Right lobe of liver (tissue), 6 donors: ENCODE data around the gene UTP14C. TPM values are rescaled to one million over a fixed set of nuclear protein-coding genes. Genes with fewer than 3 reads are reported as not detected.

Experiments
- ATAC-seq, 4 donors: fragments of 200-7000 bp; cut with Tn5 transposase; one replicate each; pipeline ENCODE4 v1.9.1; 2020; ENCODE audit warnings: mild to moderate bottlenecking in 4 of 4, moderate library complexity in 4 of 4
- DNase-seq, 3 donors: peaks; one replicate each; pipeline ENCODE4 v3.0.0-alpha.2; 2020
- H3K27ac ChIP-seq, 3 donors: fragments of 200-600 bp; one replicate each; pipeline ENCODE4 v1.8.0; 2022
- H3K27me3 ChIP-seq, 2 donors: fragments of 200-600 bp; one replicate each; pipeline ENCODE4 v1.8.0; 2022
- H3K36me3 ChIP-seq, 4 donors: fragments of 200-600 bp; sonication (generic) in 1 of 4; one replicate each; pipeline versions ENCODE4 v1.5.1 to v1.8.0; 2017 to 2022; ENCODE audit warnings: control low read depth in 1 of 4
- H3K4me1 ChIP-seq, 4 donors: fragments of 200-600 bp; sonication (generic) in 1 of 4; one replicate each; pipeline versions ENCODE4 v1.5.1 to v1.8.0; 2017 to 2022; ENCODE audit warnings: control low read depth in 1 of 4
- H3K4me3 ChIP-seq, 3 donors: fragments of 200-600 bp; one replicate each; pipeline ENCODE4 v1.8.0; 2022
- H3K9me3 ChIP-seq, 4 donors: fragments of 200-600 bp; sonication (generic) in 1 of 4; one replicate each; pipeline versions ENCODE4 v1.5.1 to v1.8.0; 2017 to 2022; ENCODE audit warnings: control low read depth in 1 of 4
- POLR2A ChIP-seq: fragments of 450-650 bp; IDR thresholded peaks from one replicate; pipeline ENCODE4 v1.6.1; 2017; ENCODE audit warnings: antibody characterized with exemption, mild to moderate bottlenecking
- WGBS: methylation state at CpG from one replicate; pipeline ENCODE4 v1.1.6; 2018; ENCODE audit warnings: low coverage, low lambda C conversion rate; ENCODE audit not compliant: insufficient coverage; ENCODE audit errors: missing lambda C conversion rate; 5-methylcytosine and 5-hydroxymethylcytosine counted together
- intact Hi-C, 2 donors: fragments of 100-400 bp; cut with DNase I; formaldehyde crosslinking; loops; one replicate each; pipeline versions ENCODE4 v1.11.2 to v1.14.1; 2022
- total RNA-seq, 6 experiments: library from RNA; depleted of rRNA in 2 of 6; stranded (reverse); fragments of >200 nt in 2 of 6; fragmentation: NEBNext Ultra II Directional in 3 of 6; extraction: Animal tissue kit (Norgen Biotek cat#: 25700) in 3 of 6; gene quantifications; one replicate each; pipeline versions ENCODE4 v1.1.0 to v1.2.4, GENCODE V29; 2016 to 2023
- TF ChIP-seq, protein P1 (sequence below), 4 donors: fragments of 200-600 bp in 3 of 4; fragments of 450-650 bp in 1 of 4; IDR thresholded peaks; one replicate each; pipeline versions ENCODE4 v1.5.1 to v1.8.0; 2016 to 2022; ENCODE audit warnings: antibody characterized with exemption in 4 of 4, mild to moderate bottlenecking in 2 of 4
- donor health status: DM: no; HTN: yes; CAD: no.
- donor health status: DM: no; HTN: no; CAD: no.
- donor health status: DM: no; HTN: no; CAD: no.
- donor health status: DM: no; HTN: yes; CAD: no.
- donor health status: DM: no; HTN: yes; CAD: no.

UTP14C gene
- total RNA-seq, 6 experiments from 2014 or later: 8.1 to 10.9 (median 10.4) TPM

DNA sequence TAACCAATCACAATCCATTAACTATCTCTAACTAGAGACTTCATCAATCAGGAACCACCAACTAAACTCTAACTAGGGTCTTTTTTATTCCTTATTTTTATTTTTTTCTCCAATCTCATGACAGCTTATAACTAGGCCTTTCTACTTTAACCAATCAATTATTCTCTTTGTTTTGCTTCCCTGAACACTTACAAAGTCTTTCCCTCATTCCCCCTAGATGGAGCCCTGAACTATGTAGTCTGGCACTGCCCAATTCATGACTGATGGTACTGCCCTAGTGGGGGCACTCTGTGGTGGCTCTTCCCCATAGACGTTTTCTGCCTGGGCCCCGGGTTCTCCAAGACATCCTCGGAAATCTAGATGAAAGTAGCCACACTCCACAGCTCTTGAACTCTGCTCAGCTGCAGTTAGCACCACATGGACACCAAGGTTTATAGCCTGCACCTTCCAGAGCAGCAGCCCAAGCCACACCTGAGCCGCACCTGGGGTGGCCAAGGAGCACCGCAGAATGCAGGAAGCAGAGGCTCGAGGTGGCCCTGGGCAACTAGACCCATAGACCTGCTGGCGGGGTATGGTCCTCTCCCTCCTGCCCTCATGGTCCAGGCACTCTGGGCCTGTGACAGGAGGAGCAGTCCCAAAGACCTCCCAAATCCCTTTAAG, 19.9 kb upstream of the UTP14C start:
- 79% methylated on average over 6 of the region's 7 CpGs for WGBS
- no peaks in the 10 kb centered on the region for H3K9me3 ChIP-seq
- TF ChIP-seq, protein P1, sequence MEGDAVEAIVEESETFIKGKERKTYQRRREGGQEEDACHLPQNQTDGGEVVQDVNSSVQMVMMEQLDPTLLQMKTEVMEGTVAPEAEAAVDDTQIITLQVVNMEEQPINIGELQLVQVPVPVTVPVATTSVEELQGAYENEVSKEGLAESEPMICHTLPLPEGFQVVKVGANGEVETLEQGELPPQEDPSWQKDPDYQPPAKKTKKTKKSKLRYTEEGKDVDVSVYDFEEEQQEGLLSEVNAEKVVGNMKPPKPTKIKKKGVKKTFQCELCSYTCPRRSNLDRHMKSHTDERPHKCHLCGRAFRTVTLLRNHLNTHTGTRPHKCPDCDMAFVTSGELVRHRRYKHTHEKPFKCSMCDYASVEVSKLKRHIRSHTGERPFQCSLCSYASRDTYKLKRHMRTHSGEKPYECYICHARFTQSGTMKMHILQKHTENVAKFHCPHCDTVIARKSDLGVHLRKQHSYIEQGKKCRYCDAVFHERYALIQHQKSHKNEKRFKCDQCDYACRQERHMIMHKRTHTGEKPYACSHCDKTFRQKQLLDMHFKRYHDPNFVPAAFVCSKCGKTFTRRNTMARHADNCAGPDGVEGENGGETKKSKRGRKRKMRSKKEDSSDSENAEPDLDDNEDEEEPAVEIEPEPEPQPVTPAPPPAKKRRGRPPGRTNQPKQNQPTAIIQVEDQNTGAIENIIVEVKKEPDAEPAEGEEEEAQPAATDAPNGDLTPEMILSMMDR (IDR thresholded peaks at IDR 0.05): peak in 2 of 4 donors; percentile 3 to 15
- no peak for TF ChIP-seq POLR2A
- no peak overlapping the region for H3K27ac ChIP-seq
- H3K4me3 ChIP-seq: no peak overlapping the region
- intact Hi-C loops: loop anchor here (5.0 to 10.0 kb wide), 2 partner anchors 120 to 123 kb away; partner anchors contain the start of gene NEK5 (in 2 of the 2)
- H3K36me3 ChIP-seq: no peaks in the 10 kb centered on the region
- peak; percentile 30 to 40 (median 32) for ATAC-seq
- no peaks in the 10 kb centered on the region for H3K27me3 ChIP-seq
- peaks cover 0 to 29% (median 7%) of the 10 kb centered on the region in 4 donors for H3K4me1 ChIP-seq
- no peak for DNase-seq

DNA sequence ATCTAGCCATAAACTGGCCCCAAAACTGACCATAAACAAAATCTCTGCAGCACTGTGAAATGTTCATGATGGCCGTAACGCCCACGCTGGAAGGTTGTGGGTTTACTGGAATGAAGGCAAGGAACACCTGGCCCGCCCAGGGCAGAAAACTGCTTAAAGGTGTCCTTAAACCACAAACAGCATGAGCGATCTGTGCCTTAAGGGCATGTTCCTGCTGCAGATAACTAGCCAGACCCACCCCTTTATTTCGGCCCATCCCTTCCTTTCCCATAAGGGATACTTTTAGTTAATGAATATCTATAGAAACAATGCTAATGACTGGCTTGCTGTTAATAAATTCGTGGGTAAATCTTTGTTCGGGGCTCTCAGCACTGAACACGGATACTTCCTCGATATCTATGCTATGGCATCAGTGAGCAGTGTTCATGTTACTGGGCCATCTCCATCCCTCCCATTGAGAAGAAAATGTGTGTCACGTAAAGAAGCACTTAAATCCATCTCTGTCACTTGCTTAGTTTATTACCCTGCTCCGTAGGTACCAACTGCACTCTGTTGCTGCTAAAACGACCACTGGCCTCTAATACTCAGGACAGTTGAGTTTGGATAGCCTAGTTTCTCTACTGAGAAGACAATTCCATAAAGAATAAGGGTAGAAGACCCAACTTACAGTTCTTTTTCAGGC, 18.5 kb upstream of the UTP14C start:
- Histone ChIP-seq H3K4me1 (peaks cover 0 to 21% (median 5%) of the 10 kb centered on the region in 4 donors), H3K27ac (no peak overlapping the region), H3K4me3 (no peak overlapping the region), H3K36me3 (no peaks in the 10 kb centered on the region), H3K27me3 (no peaks in the 10 kb centered on the region), H3K9me3 (no peaks in the 10 kb centered on the region)
- intact Hi-C loops: loop anchor here in 1 of 2 donors (10.0 kb wide), 1 partner anchor 119 kb away; the partner anchor contains the start of gene NEK5
- TF ChIP-seq, protein P1 (IDR thresholded peaks at IDR 0.05): no peak
- TF ChIP-seq POLR2A: no peak
- no peak for DNase-seq
- ATAC-seq: no peak
- WGBS: 96% methylated on average over 13 of the region's 13 CpGs

DNA sequence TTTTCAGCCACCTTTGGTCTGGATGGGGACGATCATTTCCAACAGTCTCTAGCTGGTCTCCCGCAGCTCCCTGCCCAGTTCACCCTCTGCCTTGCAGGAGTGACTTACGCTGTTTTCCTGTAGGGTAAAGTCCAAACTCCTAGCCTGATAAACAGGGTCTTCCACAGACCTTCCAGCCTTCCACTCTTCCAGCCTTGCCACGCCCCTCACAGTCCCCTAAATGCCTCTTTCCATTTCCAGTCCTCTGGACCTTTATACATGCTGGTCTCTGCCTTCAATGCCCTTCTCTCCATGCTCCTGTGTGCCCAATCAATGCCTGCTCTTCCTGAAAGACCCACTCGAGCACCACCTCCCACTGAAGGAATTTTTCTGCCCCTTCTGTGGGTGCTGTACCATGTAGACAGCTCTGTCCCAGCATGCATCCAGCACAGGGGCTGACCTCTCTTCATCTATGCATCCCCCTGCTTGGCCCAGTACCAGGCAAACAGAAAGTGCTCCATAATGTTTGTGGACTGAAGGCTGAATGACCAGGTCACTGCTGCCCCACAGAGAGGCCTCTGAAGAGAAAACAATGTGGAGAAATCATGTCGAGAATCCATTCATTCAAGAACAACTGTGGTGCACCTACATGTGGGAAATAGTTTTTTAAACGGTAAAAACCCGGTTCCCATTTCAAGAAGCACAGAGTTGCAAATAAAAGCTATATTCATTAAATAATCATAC, 17.8 kb upstream of the UTP14C start:
- Histone ChIP-seq H3K9me3 (no peaks in the 10 kb centered on the region), H3K36me3 (no peaks in the 10 kb centered on the region), H3K4me3 (no peak overlapping the region), H3K27ac (no peak overlapping the region), H3K27me3 (no peaks in the 10 kb centered on the region), H3K4me1 (peaks cover 0 to 21% (median 5%) of the 10 kb centered on the region in 4 donors)
- WGBS: 65% methylated on average over 8 of the region's 8 CpGs
- TF ChIP-seq POLR2A: no peak
- TF ChIP-seq, protein P1 (IDR thresholded peaks at IDR 0.05): no peak
- intact Hi-C loops: loop anchor here in 1 of 2 donors (10.0 kb wide), 1 partner anchor 118 kb away; the partner anchor contains the start of gene NEK5
- ATAC-seq (peak in 1 of 4 donors; percentile 9), DNase-seq (no peak)

DNA sequence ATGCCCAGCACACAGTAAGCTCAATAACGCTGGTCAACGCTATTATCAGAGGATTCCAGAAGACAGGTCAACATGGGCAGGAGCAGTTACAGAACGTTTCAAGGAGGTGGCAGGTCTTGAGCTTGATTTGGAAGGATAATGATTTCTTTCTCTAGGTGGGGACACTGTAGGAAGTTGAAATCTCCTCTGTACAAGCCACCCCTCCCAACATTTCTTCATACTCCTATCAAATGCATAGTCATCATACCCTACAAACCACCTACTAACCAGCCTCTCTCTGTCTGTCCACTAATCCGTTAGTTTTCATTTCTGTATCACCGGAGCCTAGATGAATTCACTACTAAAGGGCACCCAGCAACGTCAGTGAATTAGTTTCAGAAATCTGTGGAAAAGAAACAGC, 14.5 kb upstream of the UTP14C start:
- DNase-seq (no peak), ATAC-seq (no peak)
- TF ChIP-seq POLR2A: no peak
- TF ChIP-seq, protein P1 (IDR thresholded peaks at IDR 0.05): no peak
- 33% methylated on average over 5 of the region's 6 CpGs for WGBS
- Histone ChIP-seq H3K36me3 (no peaks in the 10 kb centered on the region), H3K9me3 (no peaks in the 10 kb centered on the region), H3K4me3 (peak overlapping the region in 2 of 3 donors; percentile 92 to 94), H3K27me3 (no peaks in the 10 kb centered on the region), H3K27ac (no peak overlapping the region), H3K4me1 (peaks cover 0 to 31% (median 9%) of the 10 kb centered on the region in 4 donors)
- intact Hi-C loops: loop anchor here in 1 of 2 donors (10.0 kb wide), 1 partner anchor 115 kb away; the partner anchor contains the start of gene NEK5
